IPS-15b (cell line): Measurements from ENCODE around the gene SPDYE11.
"Not testable (repeated sequence)": the region's sequence is repeated elsewhere in the genome, so short reads cannot be mapped to it uniquely, and the experiment has no call there.

ENCODE experiments used
- H3K27me3 ChIP-seq: one replicate; pipeline ENCODE4 v1.6.1; 2013; ENCODE audit warnings: low read length; ENCODE audit not compliant: control insufficient read depth, insufficient read depth
- H3K36me3 ChIP-seq: one replicate; pipeline ENCODE4 v1.6.1; 2013; ENCODE audit warnings: low read length; ENCODE audit not compliant: control insufficient read depth, insufficient read depth
- H3K4me1 ChIP-seq: one replicate; pipeline ENCODE4 v1.6.1; 2013; ENCODE audit warnings: mild to moderate bottlenecking, low read length; ENCODE audit not compliant: control insufficient read depth, insufficient read depth
- H3K4me3 ChIP-seq: one replicate; pipeline ENCODE4 v1.5.1; 2013; ENCODE audit warnings: low read depth, low read length
- H3K9ac ChIP-seq: one replicate; pipeline ENCODE4 v1.6.1; 2013; ENCODE audit warnings: low read depth, mild to moderate bottlenecking, low read length
- H3K9me3 ChIP-seq: one replicate; pipeline ENCODE4 v1.6.1; 2013; ENCODE audit warnings: mild to moderate bottlenecking, low read length; ENCODE audit not compliant: control insufficient read depth, insufficient read depth

The SPDYE11 gene

GRCh38 chr7:73057811-73058210, at the start of gene SPDYE11:
Gene SPDYE11 (minus strand): TSS chr7:73057911. CDS start chr7:73056111, 1,800 bp downstream.
- not testable (repeated sequence) for H3K4me3 ChIP-seq, H3K9ac ChIP-seq, H3K9me3 ChIP-seq, H3K36me3 ChIP-seq, H3K27me3 ChIP-seq, H3K4me1 ChIP-seq

- H3K9me3 ChIP-seq, H3K4me3 ChIP-seq, H3K4me1 ChIP-seq, H3K36me3 ChIP-seq, H3K9ac ChIP-seq, H3K27me3 ChIP-seq: not testable (repeated sequence)
These were observed 28.2 kb upstream of the SPDYE11 start, which contains the start of gene SPDYE9 for GRCh38 chr7:73085938-73086337. Gene SPDYE9 (minus strand): TSS chr7:73086038. CDS start chr7:73084238, 1,800 bp downstream.

GRCh38 chr7:73029666-73030065, 28.0 kb downstream of the SPDYE11 start, which contains the start of gene SPDYE8:
Gene SPDYE8 (minus strand): TSS chr7:73029766. CDS start chr7:73027966, 1,800 bp downstream.
- not testable (repeated sequence) for H3K36me3 ChIP-seq, H3K9me3 ChIP-seq, H3K4me3 ChIP-seq

GRCh38 chr7:73006491-73006890, 51.2 kb downstream of the SPDYE11 start:
- not testable (repeated sequence) for H3K36me3 ChIP-seq, H3K27me3 ChIP-seq, H3K9ac ChIP-seq, H3K4me1 ChIP-seq, H3K9me3 ChIP-seq
- H3K4me3 ChIP-seq, result peak overlapping the region; percentile 18

More at GRCh38 chr7:73029666-73030065, 28.0 kb downstream of the SPDYE11 start, which contains the start of gene SPDYE8:
- H3K4me1 ChIP-seq, H3K27me3 ChIP-seq, H3K9ac ChIP-seq: not testable (repeated sequence)

- not testable (repeated sequence) for H3K36me3 ChIP-seq, H3K9me3 ChIP-seq, H3K9ac ChIP-seq, H3K4me1 ChIP-seq, H3K27me3 ChIP-seq
- peak overlapping the region; percentile 49 for H3K4me3 ChIP-seq
These were observed 51.8 kb downstream of the SPDYE11 start for GRCh38 chr7:73005693-73006447.

GRCh38 chr7:73005356-73005692, 52.4 kb downstream of the SPDYE11 start:
- H3K9ac ChIP-seq, H3K27me3 ChIP-seq, H3K9me3 ChIP-seq, H3K36me3 ChIP-seq, H3K4me1 ChIP-seq: not testable (repeated sequence)
- H3K4me3 ChIP-seq, result peak overlapping the region; percentile 49

- H3K9me3 ChIP-seq, H3K4me1 ChIP-seq, H3K9ac ChIP-seq, H3K4me3 ChIP-seq, H3K36me3 ChIP-seq, H3K27me3 ChIP-seq: not testable (repeated sequence)
These were observed 59.7 kb downstream of the SPDYE11 start for GRCh38 chr7:72997887-72998468.
